Measurements from ENCODE around the gene TMEM179B.
"Not testable (repeated sequence)": the region's sequence is repeated elsewhere in the genome, so short reads cannot be mapped to it uniquely, and the experiment has no call there.

The TMEM179B gene

GRCh38 chr11:62811659-62812058 is 24.5 kb downstream of the TMEM179B start:
- no peak for DNase-seq (ENCODE audit: low spot score)
- no peak for TF ChIP-seq CTCF (IDR thresholded peaks at IDR 0.05; ENCODE audit: extremely low read depth, insufficient read depth, missing control alignments)
- in situ Hi-C loops (cut with MboI; ENCODE audit: low pct_unique_long_range_greater_than_20kb, low sequenced_read_pairs, unreplicated experiment): no loop called here

- in situ Hi-C loops (cut with MboI; ENCODE audit: low pct_unique_long_range_greater_than_20kb, low sequenced_read_pairs, unreplicated experiment): no loop called here
- DNase-seq (ENCODE audit: low spot score): no peak
- no peak for TF ChIP-seq CTCF (IDR thresholded peaks at IDR 0.05; ENCODE audit: extremely low read depth, insufficient read depth, missing control alignments)
These were observed 29.4 kb downstream of the TMEM179B start for GRCh38 chr11:62816557-62816956.

GRCh38 chr11:62817129-62817528 is 29.9 kb downstream of the TMEM179B start:
- TF ChIP-seq CTCF (IDR thresholded peaks at IDR 0.05; ENCODE audit: extremely low read depth, insufficient read depth, missing control alignments): no peak
- in situ Hi-C loops (cut with MboI; ENCODE audit: low pct_unique_long_range_greater_than_20kb, low sequenced_read_pairs, unreplicated experiment): no loop called here
- DNase-seq (ENCODE audit: low spot score): no peak

GRCh38 chr11:62823677-62824076 is 36.5 kb downstream of the TMEM179B start:
- TF ChIP-seq CTCF (IDR thresholded peaks at IDR 0.05; ENCODE audit: extremely low read depth, insufficient read depth, missing control alignments): no peak
- in situ Hi-C loops (cut with MboI; ENCODE audit: low pct_unique_long_range_greater_than_20kb, low sequenced_read_pairs, unreplicated experiment): no loop called here

GRCh38 chr11:62828130-62828529 is 40.9 kb downstream of the TMEM179B start:
- in situ Hi-C loops (cut with MboI; ENCODE audit: low pct_unique_long_range_greater_than_20kb, low sequenced_read_pairs, unreplicated experiment); DNase-seq (ENCODE audit: low spot score): not testable (repeated sequence)

More at GRCh38 chr11:62823677-62824076, 36.5 kb downstream of the TMEM179B start:
- DNase-seq (ENCODE audit: low spot score): no peak

GRCh38 chr11:62830904-62831519 is 43.8 kb downstream of the TMEM179B start:
- in situ Hi-C loops (cut with MboI; ENCODE audit: low pct_unique_long_range_greater_than_20kb, low sequenced_read_pairs, unreplicated experiment): no loop called here
- DNase-seq (ENCODE audit: low spot score): peak; percentile 36
- no peak for TF ChIP-seq CTCF (IDR thresholded peaks at IDR 0.05; ENCODE audit: extremely low read depth, insufficient read depth, missing control alignments)

GRCh38 chr11:62831520-62832335 is 44.5 kb downstream of the TMEM179B start, which contains the start of gene STX5:
STX5 (minus strand) TSS chr11:62832051; CDS start chr11:62831243, 808 bp downstream.
- TF ChIP-seq CTCF (IDR thresholded peaks at IDR 0.05; ENCODE audit: extremely low read depth, insufficient read depth, missing control alignments): no peak
- in situ Hi-C loops (cut with MboI; ENCODE audit: low pct_unique_long_range_greater_than_20kb, low sequenced_read_pairs, unreplicated experiment): no loop called here
- peak; percentile 97 for DNase-seq (ENCODE audit: low spot score)

Measured in GM13977 (cell line).